Epidermal melanocyte (primary cell): ENCODE results near the gene SRSF1.
A peak's percentile ranks its signal among the peaks of the same experiment; 100 is the strongest.
"Not testable (repeated sequence)": the region's sequence is repeated elsewhere in the genome, so short reads cannot be mapped to it uniquely, and the experiment has no call there.

Source experiments
- DNase-seq: peaks from one replicate; pipeline ENCODE4 v3.0.0; 2011; ENCODE audit warnings: low spot score; ENCODE audit not compliant: insufficient read length

Gene SRSF1

GRCh38 chr17:57990037-57990436 is 17.0 kb downstream of the SRSF1 start:
- no peak for DNase-seq

- peak; percentile 60 for DNase-seq
Measured at GRCh38 chr17:57988301-57989250, 18.5 kb downstream of the SRSF1 start.

GRCh38 chr17:57987581-57988300 is 19.3 kb downstream of the SRSF1 start, which contains the start of gene VEZF1:
Gene VEZF1 (minus strand): TSS chr17:57988254. CDS start chr17:57988111, 143 bp downstream.
- peak; percentile 57 for DNase-seq

- no peak for DNase-seq
Measured at GRCh38 chr17:57986841-57987580, 20.0 kb downstream of the SRSF1 start.

- no peak for DNase-seq
Measured at GRCh38 chr17:57985675-57985974, 21.4 kb downstream of the SRSF1 start.

- no peak for DNase-seq
Measured at GRCh38 chr17:57984936-57985674, 21.9 kb downstream of the SRSF1 start.

- DNase-seq, result no peak
Measured at GRCh38 chr17:57984261-57984890, 22.7 kb downstream of the SRSF1 start.

GRCh38 chr17:57983446-57983845 is 23.6 kb downstream of the SRSF1 start:
- no peak for DNase-seq

GRCh38 chr17:57982452-57983170 is 24.4 kb downstream of the SRSF1 start:
- no peak for DNase-seq

- no peak for DNase-seq
Measured at GRCh38 chr17:57980522-57980921, 26.5 kb downstream of the SRSF1 start.

GRCh38 chr17:57979076-57979475 is 28.0 kb downstream of the SRSF1 start:
- no peak for DNase-seq

GRCh38 chr17:57976594-57976993 is 30.5 kb downstream of the SRSF1 start:
- DNase-seq, result no peak

- no peak for DNase-seq
Measured at GRCh38 chr17:57975044-57975443, 32.0 kb downstream of the SRSF1 start.

GRCh38 chr17:57974053-57974824 is 32.8 kb downstream of the SRSF1 start:
- DNase-seq, result not testable (repeated sequence)

GRCh38 chr17:57972151-57972550 is 34.9 kb downstream of the SRSF1 start:
- no peak for DNase-seq

GRCh38 chr17:57971572-57971971 is 35.5 kb downstream of the SRSF1 start:
- DNase-seq, result no peak

- DNase-seq, result no peak
Measured at GRCh38 chr17:57970710-57971109, 36.3 kb downstream of the SRSF1 start.

GRCh38 chr17:57968456-57968855 is 38.6 kb downstream of the SRSF1 start:
- DNase-seq, result no peak

- no peak for DNase-seq
Measured at GRCh38 chr17:57966875-57967274, 40.2 kb downstream of the SRSF1 start.
